Stomach (tissue), 9 donors: ENCODE data around the gene NEDD4L. TPM values are rescaled to one million over a fixed set of nuclear protein-coding genes. Genes with fewer than 3 reads are reported as not detected.

Experiments used
- DNase-seq, 2 donors: peaks; one replicate each; pipeline versions ENCODE4 v3.0.0 to v3.0.0-alpha.2; 2013 to 2019
- H3K27ac ChIP-seq, 5 donors: fragments of 200-600 bp in 4 of 5; sonication (generic) in 4 of 5; one replicate each; pipeline ENCODE4 v1.5.1; 2013 to 2019; ENCODE audit warnings: mild to moderate bottlenecking in 1 of 5, moderate library complexity in 1 of 5
- H3K27me3 ChIP-seq, 3 donors: fragments of 200-600 bp; sonication (generic); one replicate each; pipeline ENCODE4 v1.5.1; 2017 to 2019; ENCODE audit warnings: mixed run types in 1 of 3
- H3K36me3 ChIP-seq, 4 donors: fragments of 200-600 bp; sonication (generic); 1 replicate in 3 of 4; 2 replicates in 1 of 4; pipeline ENCODE4 v1.5.1; 2016 to 2019
- H3K4me1 ChIP-seq, 4 donors: fragments of 200-600 bp; sonication (generic); one replicate each; pipeline ENCODE4 v1.5.1; 2016 to 2019
- H3K4me3 ChIP-seq, 4 donors: fragments of 200-600 bp; sonication (generic) in 3 of 4; one replicate each; pipeline ENCODE4 v1.5.1; 2016 to 2019; ENCODE audit warnings: mild to moderate bottlenecking in 1 of 4
- H3K9me3 ChIP-seq, 4 donors: fragments of 200-600 bp; sonication (generic); one replicate each; pipeline ENCODE4 v1.5.1; 2016 to 2019
- CTCF ChIP-seq, 7 experiments: fragments of 450-650 bp in 4 of 7; fragments of 200-600 bp in 3 of 7; sonication (generic) in 3 of 7; IDR thresholded peaks; one replicate each; pipeline ENCODE4 v1.5.1; 2016 to 2019; ENCODE audit warnings: antibody characterized with exemption in 7 of 7, control low read depth in 2 of 7, mild to moderate bottlenecking in 1 of 7
- EP300 ChIP-seq: sonication (generic); formaldehyde crosslinking; IDR thresholded peaks from one replicate; pipeline ENCODE4 v1.6.1; 2017; ENCODE audit warnings: antibody characterized with exemption
- POLR2A ChIP-seq, 4 donors: fragments of 450-650 bp; IDR thresholded peaks; one replicate each; pipeline ENCODE4 v1.6.1; 2016; ENCODE audit warnings: antibody characterized with exemption in 4 of 4, control low read depth in 2 of 4, mild to moderate bottlenecking in 1 of 4, moderate library complexity in 1 of 4
- POLR2AphosphoS5 ChIP-seq, 3 donors: sonication (generic); formaldehyde crosslinking; IDR thresholded peaks; one replicate each; pipeline ENCODE4 v1.6.1; 2016; ENCODE audit warnings: antibody characterized with exemption in 3 of 3
- WGBS, 5 donors: extraction: QIAGEN DNeasy Blood & Tissue Kit in 3 of 5; methylation state at CpG; one replicate each; pipeline versions ENCODE4 v1.1.5 to v1.1.7; 2013 to 2018; 5-methylcytosine and 5-hydroxymethylcytosine counted together
- intact Hi-C: fragments of 100-400 bp; cut with DNase I; formaldehyde crosslinking; loops from one replicate; pipeline ENCODE4 v1.15.1; 2023; ENCODE audit warnings: low total_unique reads
- polyA plus RNA-seq, 3 donors: library from polyadenylated mRNA; stranded (reverse); fragments of 200-250 nt; gene quantifications; one replicate each; pipeline ENCODE4 v1.2.3, GENCODE V29; 2013
- total RNA-seq, 5 donors: library from RNA; depleted of rRNA; stranded (reverse); fragments of >200 nt; gene quantifications; one replicate each; pipeline versions ENCODE4 v1.1.0 to v1.2.3, GENCODE V29; 2014 to 2016
- donor health status: healthy with polysubstance abuse.
- donor health status: Bipolar disorder and iron deficiency.
- donor health status: healthy.

NEDD4L gene
- total and polyA plus RNA-seq, 8 donors: 46.1 to 315 (median 129) TPM

GRCh38 chr18:58341916-58342315, 297.9 kb downstream of the NEDD4L start:
- intact Hi-C loops: no loop called here
- Histone ChIP-seq H3K36me3 (peaks cover 3 to 57% (median 39%) of the 10 kb centered on the region in 4 donors), H3K27ac (no peak overlapping the region), H3K9me3 (no peaks in the 10 kb centered on the region), H3K27me3 (no peaks in the 10 kb centered on the region), H3K4me3 (no peak overlapping the region), H3K4me1 (peaks cover 19 to 32% (median 24%) of the 10 kb centered on the region in 4 donors)
- DNase-seq: no peak
- WGBS, 5 donors: 78 to 86% (median 81%) methylated on average over 8 of the region's 8 CpGs
- TF ChIP-seq POLR2A (IDR thresholded peaks at IDR 0.05) (no peak), CTCF (IDR thresholded peaks at IDR 0.05) (no peak), EP300 (no peak), POLR2AphosphoS5 (IDR thresholded peaks at IDR 0.05) (no peak)

- Histone ChIP-seq H3K4me1 (peaks cover 0 to 9% (median 2%) of the 10 kb centered on the region in 4 donors), H3K9me3 (no peaks in the 10 kb centered on the region), H3K27ac (no peak overlapping the region), H3K27me3 (no peaks in the 10 kb centered on the region), H3K36me3 (peaks cover 4 to 63% (median 48%) of the 10 kb centered on the region in 4 donors), H3K4me3 (no peak overlapping the region)
- 84 to 96% (median 88%) methylated on average over 3 of the region's 3 CpGs for WGBS, 5 donors
- TF ChIP-seq EP300: no peak
- intact Hi-C loops: no loop called here
- DNase-seq: no peak
Measured at GRCh38 chr18:58344080-58344670, 300.1 kb downstream of the NEDD4L start.

GRCh38 chr18:58344861-58345463, 300.9 kb downstream of the NEDD4L start:
- Histone ChIP-seq H3K27me3 (no peaks in the 10 kb centered on the region), H3K36me3 (peaks cover 12 to 71% (median 56%) of the 10 kb centered on the region in 4 donors), H3K4me3 (no peak overlapping the region), H3K4me1 (peaks cover 0 to 6% (median 0%) of the 10 kb centered on the region in 4 donors), H3K9me3 (no peaks in the 10 kb centered on the region), H3K27ac (peak overlapping the region in 1 of 5 donors; percentile 1)
- 68 to 79% (median 72%) methylated on average over 8 of the region's 8 CpGs for WGBS, 5 donors
- DNase-seq: peak in 1 of 2 donors; percentile 50
- TF ChIP-seq EP300: no peak
- TF ChIP-seq POLR2A (IDR thresholded peaks at IDR 0.05): no peak
- no peak for TF ChIP-seq POLR2AphosphoS5 (IDR thresholded peaks at IDR 0.05)
- TF ChIP-seq CTCF (IDR thresholded peaks at IDR 0.05): no peak
- intact Hi-C loops: no loop called here

- intact Hi-C loops: no loop called here
- Histone ChIP-seq H3K4me1 (peaks cover 0 to 6% (median 0%) of the 10 kb centered on the region in 4 donors), H3K27me3 (no peaks in the 10 kb centered on the region), H3K36me3 (peaks cover 15 to 77% (median 60%) of the 10 kb centered on the region in 4 donors), H3K9me3 (no peaks in the 10 kb centered on the region), H3K27ac (no peak overlapping the region), H3K4me3 (no peak overlapping the region)
- no peak for DNase-seq
- no peak for TF ChIP-seq POLR2AphosphoS5 (IDR thresholded peaks at IDR 0.05)
- TF ChIP-seq EP300: no peak
- no peak for TF ChIP-seq POLR2A (IDR thresholded peaks at IDR 0.05)
- no peak for TF ChIP-seq CTCF (IDR thresholded peaks at IDR 0.05)
- 83 to 91% (median 85%) methylated on average over 6 of the region's 6 CpGs for WGBS, 5 donors
Measured at GRCh38 chr18:58345875-58346274, 301.8 kb downstream of the NEDD4L start.

- no peaks in the 10 kb centered on the region for H3K27me3 ChIP-seq
- H3K4me3 ChIP-seq: no peak overlapping the region
- DNase-seq: no peak
- H3K4me1 ChIP-seq: peaks cover 0 to 6% (median 0%) of the 10 kb centered on the region in 4 donors
- intact Hi-C loops: no loop called here
- no peaks in the 10 kb centered on the region for H3K9me3 ChIP-seq
- 54 to 75% (median 71%) methylated on average over 6 to 7 of the region's 7 CpGs for WGBS, 5 donors
- TF ChIP-seq POLR2A (IDR thresholded peaks at IDR 0.05) (no peak), CTCF (IDR thresholded peaks at IDR 0.05) (no peak), POLR2AphosphoS5 (IDR thresholded peaks at IDR 0.05) (no peak), EP300 (no peak)
- H3K36me3 ChIP-seq: peaks cover 19 to 77% (median 60%) of the 10 kb centered on the region in 4 donors
- no peak overlapping the region for H3K27ac ChIP-seq
Measured at GRCh38 chr18:58347135-58347534, 303.1 kb downstream of the NEDD4L start.
